ENCODE data around the gene CDH18. TPM values are rescaled to one million over a fixed set of nuclear protein-coding genes. Genes with fewer than 3 reads are reported as not detected.

CDH18 gene
- total RNA-seq, 2 experiments from 2014 or later: not detected

DNA sequence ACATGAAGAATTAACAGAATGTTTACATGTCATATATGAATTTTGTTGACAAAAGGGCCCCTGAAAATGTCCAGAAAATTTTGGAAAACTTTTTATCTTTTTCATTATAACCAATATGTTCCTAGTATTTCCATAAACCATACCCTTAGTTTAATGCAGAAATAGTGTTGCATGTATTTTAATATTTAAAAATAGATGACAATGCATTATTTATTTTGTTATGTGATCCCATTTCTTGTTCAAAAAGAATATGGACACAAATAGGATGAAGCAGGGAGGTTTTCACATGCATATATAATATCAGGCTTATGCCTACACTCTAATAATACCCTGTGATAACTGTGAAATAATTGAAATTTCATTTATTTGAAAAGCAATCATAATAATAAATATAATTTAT lies 500.5 kb downstream of the CDH18 start:
- DNase-seq: no peak
- Mint-ChIP-seq H3K4me1 (no peaks in the 10 kb centered on the region), H3K4me3 (no peak overlapping the region)

DNA sequence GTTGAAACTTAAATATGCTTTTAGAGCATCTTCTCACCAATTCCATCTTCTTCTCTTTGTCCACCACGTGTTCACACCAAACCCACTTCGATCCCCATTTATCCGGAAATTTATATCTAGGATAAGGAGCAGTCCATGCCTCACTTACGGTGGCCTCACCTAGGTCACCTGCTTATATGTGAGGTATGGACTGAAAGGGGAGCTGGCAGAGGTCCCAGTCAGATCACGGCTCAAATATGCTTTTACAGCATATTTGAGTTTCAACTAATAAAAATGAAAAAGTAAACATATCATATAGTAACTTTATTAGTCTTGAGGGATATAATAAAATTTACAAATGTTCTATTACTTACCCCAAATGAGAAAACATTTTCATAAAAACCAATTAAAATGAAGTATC lies 508.4 kb downstream of the CDH18 start:
- Mint-ChIP-seq H3K4me1 (no peaks in the 10 kb centered on the region), H3K4me3 (no peak overlapping the region), H3K9me3 (peaks cover 7% of the 10 kb centered on the region), H3K36me3 (no peaks in the 10 kb centered on the region), H3K27me3 (no peaks in the 10 kb centered on the region), H3K27ac (no peak overlapping the region)
- no peak for DNase-seq

More for the DNA sequence above, 500.5 kb downstream of the CDH18 start:
- H3K9me3 Mint-ChIP-seq: peaks cover 4% of the 10 kb centered on the region
- no peaks in the 10 kb centered on the region for H3K36me3 Mint-ChIP-seq
- no peak overlapping the region for H3K27ac Mint-ChIP-seq
- no peaks in the 10 kb centered on the region for H3K27me3 Mint-ChIP-seq

DNA sequence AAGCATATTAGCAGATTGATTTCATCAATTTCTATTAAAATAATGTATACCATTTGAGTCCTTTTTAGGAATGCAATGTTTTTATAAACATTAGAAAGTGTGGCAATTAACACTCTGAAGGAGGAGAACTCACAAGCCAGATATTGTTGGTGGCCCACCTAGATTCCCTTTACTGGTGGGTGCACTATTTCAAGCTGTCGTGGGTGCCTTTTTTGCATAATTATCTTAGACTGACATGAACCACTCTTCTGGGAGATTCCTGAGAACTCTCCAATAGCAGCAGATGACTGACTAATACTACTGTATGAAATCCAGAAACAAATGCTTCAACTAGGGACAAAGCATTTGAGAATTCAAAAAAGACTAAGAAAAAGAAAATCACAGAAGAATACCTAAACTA lies 526.0 kb downstream of the CDH18 start:
- H3K36me3 Mint-ChIP-seq: no peaks in the 10 kb centered on the region
- H3K4me3 Mint-ChIP-seq: no peak overlapping the region
- no peak for DNase-seq
- H3K27me3 Mint-ChIP-seq: no peaks in the 10 kb centered on the region
- no peaks in the 10 kb centered on the region for H3K4me1 Mint-ChIP-seq
- H3K27ac Mint-ChIP-seq: no peak overlapping the region
- no peaks in the 10 kb centered on the region for H3K9me3 Mint-ChIP-seq

DNA sequence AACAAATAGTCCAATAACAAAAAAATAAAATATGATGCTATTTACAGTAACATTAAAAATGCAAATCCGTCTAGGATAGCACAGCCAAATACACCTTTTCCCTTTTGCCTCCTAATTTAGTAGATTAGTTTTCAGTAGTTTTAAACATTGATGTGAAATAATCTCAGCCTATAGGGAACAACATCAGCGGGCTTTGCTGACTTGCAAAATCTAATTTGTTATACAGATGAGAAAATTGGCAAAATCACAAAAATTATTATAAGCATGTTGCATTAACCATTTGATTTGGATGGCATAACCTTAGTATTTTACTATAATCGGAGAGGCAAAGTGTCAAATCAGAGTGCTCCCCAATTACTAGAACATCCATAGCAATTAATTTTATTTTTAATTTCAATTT lies 563.5 kb downstream of the CDH18 start:
- no peak overlapping the region for H3K4me3 Mint-ChIP-seq
- no peak for DNase-seq
- H3K9me3 Mint-ChIP-seq: peaks cover 6% of the 10 kb centered on the region
- H3K27ac Mint-ChIP-seq: no peak overlapping the region
- H3K27me3 Mint-ChIP-seq: no peaks in the 10 kb centered on the region
- no peaks in the 10 kb centered on the region for H3K4me1 Mint-ChIP-seq
- no peaks in the 10 kb centered on the region for H3K36me3 Mint-ChIP-seq

Data from activated naive CD8-positive, alpha-beta T cell treated with anti-CD3 and anti-CD28 coated beads for 36 hours (primary cell).